GM12873 (cell line): ENCODE measurements around the gene ELP4.

Experiments
- CTCF ChIP-seq: IDR thresholded peaks from 2 replicates; pipeline ENCODE4 v1.5.1; 2012; ENCODE audit warnings: low read depth, mild to moderate bottlenecking, moderate library complexity, low read length, control low read depth; ENCODE audit not compliant: insufficient read depth; ENCODE audit errors: missing control alignments

The ELP4 gene

DNA sequence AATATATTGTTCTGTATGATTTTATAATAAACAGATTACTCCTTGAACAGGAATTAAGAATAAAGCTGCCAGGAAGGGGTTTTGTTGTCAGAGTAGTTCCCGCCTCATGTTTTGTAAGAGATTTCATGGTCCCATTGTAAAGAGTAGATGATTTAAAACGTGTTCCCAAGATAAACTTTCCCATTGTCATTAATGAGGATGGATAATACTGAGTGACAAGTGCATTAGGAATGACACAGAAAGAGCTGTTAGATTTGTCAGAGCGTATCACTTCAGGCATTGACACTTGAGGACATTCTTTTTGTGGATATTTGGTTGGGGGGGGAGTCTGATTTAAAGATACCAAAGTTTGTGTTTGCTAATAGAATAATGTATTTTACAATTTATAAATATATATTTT lies 154.6 kb downstream of the ELP4 start:
- no peak for TF ChIP-seq CTCF

- TF ChIP-seq CTCF = no peak
Measured at GRCh38 chr11:31664954-31665353, 155.4 kb downstream of the ELP4 start.

DNA sequence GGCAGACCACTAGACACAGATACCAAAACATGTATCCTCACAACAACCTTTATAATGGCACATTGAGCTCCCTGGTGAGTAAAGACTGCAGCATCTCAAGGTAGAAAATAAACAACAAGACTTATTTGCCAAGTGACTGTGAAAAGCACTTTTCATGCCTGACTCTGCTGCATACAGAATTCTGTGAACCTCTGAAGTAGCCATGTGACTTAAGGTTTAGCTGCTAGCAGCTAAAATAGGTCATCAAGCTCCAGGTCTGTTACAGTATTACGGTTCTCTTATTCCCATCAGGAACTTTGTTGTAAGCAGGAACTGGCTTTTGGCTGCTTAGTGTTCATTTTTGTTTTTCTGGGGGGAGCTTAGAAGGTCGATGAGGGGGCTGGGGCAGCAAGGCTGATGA lies 162.1 kb downstream of the ELP4 start:
- TF ChIP-seq CTCF = no peak

DNA sequence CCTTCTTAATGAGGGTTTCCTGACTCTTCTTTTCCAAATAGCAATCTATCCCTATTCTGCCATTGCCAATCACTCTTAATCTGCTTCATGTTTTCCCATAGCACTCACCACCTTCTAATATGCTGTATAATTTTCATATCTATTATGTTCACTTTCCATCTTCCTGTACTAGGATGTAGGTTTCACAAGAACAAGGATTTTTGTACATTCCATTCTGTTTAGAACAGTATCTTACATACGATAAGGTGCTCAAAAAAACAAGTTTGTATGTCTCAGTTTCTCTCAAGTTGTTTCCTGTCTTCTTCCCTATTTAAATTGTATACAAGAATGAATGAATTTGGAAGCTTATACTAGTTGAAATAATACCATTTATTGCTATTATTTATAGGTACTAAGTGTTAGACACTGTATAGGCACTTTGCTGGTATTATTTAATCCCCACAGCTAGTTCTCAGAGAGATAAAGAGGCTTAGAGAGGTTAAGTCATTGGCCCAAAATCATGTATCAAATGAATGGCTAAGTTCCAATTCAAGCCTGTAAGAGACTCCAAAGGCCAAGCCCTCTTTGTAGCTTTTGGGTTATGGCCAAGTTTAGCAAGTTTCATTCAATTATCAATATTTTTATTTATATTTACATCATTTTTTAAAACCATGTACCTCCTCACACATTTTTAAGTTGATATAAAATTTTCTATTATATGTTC lies 166.9 kb downstream of the ELP4 start:
- no peak for TF ChIP-seq CTCF

GRCh38 chr11:31680770-31681169 lies 171.2 kb downstream of the ELP4 start:
- TF ChIP-seq CTCF = no peak

DNA sequence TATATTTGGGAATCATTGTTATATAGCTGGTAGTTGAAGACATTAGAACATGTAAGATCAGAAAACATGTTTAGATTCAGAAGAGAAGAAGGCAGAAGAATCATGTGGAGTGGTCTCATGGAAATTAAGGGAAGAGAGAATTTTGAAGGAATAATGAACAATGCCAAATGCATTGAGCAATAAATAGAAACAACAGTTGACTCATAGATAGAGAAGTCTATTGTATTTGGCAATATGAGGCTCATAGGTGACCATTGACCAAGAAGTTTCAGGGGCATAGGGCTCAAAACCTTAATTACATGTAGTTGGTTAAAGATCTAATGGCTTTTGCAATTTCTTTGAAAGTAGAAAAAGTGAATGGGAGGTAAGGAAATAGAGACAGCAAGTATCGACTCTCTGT lies 177.7 kb downstream of the ELP4 start:
- TF ChIP-seq CTCF = no peak

GRCh38 chr11:31687861-31688260 lies 178.3 kb downstream of the ELP4 start:
- no peak for TF ChIP-seq CTCF
